Measurements from ENCODE around the gene APOL2. TPM values are rescaled to one million over a fixed set of nuclear protein-coding genes. Genes with fewer than 3 reads are reported as not detected.
"Not testable (repeated sequence)": the region's sequence is repeated elsewhere in the genome, so short reads cannot be mapped to it uniquely, and the experiment has no call there.

The APOL2 gene
- total and polyA plus RNA-seq, 3 donors from 2014 or later: 16.6 to 34.5 (median 19.5) TPM

- no peaks in the 10 kb centered on the region for H3K9me3 ChIP-seq
- H3K27ac ChIP-seq: no peak overlapping the region
- no peak for DNase-seq
- no peak overlapping the region for H3K4me3 ChIP-seq
- peaks cover 28% of the 10 kb centered on the region for H3K4me1 ChIP-seq
- H3K36me3 ChIP-seq (ENCODE audit: low read depth, missing control alignments): no peaks in the 10 kb centered on the region
- intact Hi-C loops (cut with DNase I; ENCODE audit: low total_unique reads): no loop called here
- no peaks in the 10 kb centered on the region for H3K27me3 ChIP-seq
- 83 to 88% methylated on average over 3 of the region's 3 CpGs for WGBS, 2 donors
- TF ChIP-seq POLR2A (IDR thresholded peaks at IDR 0.05) (no peak), CTCF (IDR thresholded peaks at IDR 0.05) (no peak)
Observed at GRCh38 chr22:36256478-36256877, 17.2 kb upstream of the APOL2 start.

GRCh38 chr22:36255572-36255971 lies 16.2 kb upstream of the APOL2 start:
- intact Hi-C loops (cut with DNase I; ENCODE audit: low total_unique reads): not testable (repeated sequence)

GRCh38 chr22:36253523-36254490 lies 14.5 kb upstream of the APOL2 start:
- Histone ChIP-seq H3K4me1 (peaks cover 20% of the 10 kb centered on the region), H3K27ac (peak overlapping the region; percentile 75 to 81), H3K36me3 (ENCODE audit: low read depth, missing control alignments) (no peaks in the 10 kb centered on the region), H3K27me3 (no peaks in the 10 kb centered on the region), H3K4me3 (peak overlapping the region; percentile 36 to 52), H3K9me3 (no peaks in the 10 kb centered on the region)
- no peak for TF ChIP-seq POLR2A (IDR thresholded peaks at IDR 0.05)
- no peak for TF ChIP-seq CTCF (IDR thresholded peaks at IDR 0.05)
- WGBS, 2 donors: 59 to 62% methylated on average over 7 of the region's 7 CpGs
- intact Hi-C loops (cut with DNase I; ENCODE audit: low total_unique reads): no loop called here
- peak; percentile 52 for DNase-seq

More at GRCh38 chr22:36255572-36255971, 16.2 kb upstream of the APOL2 start:
- not testable (repeated sequence) for H3K27ac ChIP-seq; H3K9me3 ChIP-seq; DNase-seq; H3K27me3 ChIP-seq; H3K4me3 ChIP-seq; H3K36me3 ChIP-seq (ENCODE audit: low read depth, missing control alignments)
- 67% methylated on average over 1 of the region's 5 CpGs; no CpG with 5 or more reads in 1 of the 2 donors for WGBS, 2 donors
- peaks cover 28% of the 10 kb centered on the region for H3K4me1 ChIP-seq

GRCh38 chr22:36252754-36253522 lies 13.6 kb upstream of the APOL2 start, which contains the start of gene APOL1:
Gene APOL1 (plus strand): TSS chr22:36253133. CDS start chr22:36254956, 1,823 bp downstream.
- peak; percentile 63 for DNase-seq
- peak within 1 kb of the TSS; percentile 75 to 81 for H3K27ac ChIP-seq
- peak within 1 kb of the TSS; percentile 36 to 52 for H3K4me3 ChIP-seq
- no peaks in the 10 kb centered on the region for H3K27me3 ChIP-seq
- H3K36me3 ChIP-seq (ENCODE audit: low read depth, missing control alignments): no peaks in the 10 kb centered on the region
- intact Hi-C loops (cut with DNase I; ENCODE audit: low total_unique reads): no loop called here
- H3K4me1 ChIP-seq: peaks cover 20% of the 10 kb centered on the region
- H3K9me3 ChIP-seq: no peaks in the 10 kb centered on the region
- WGBS, 2 donors: 47 to 56% methylated on average over 8 to 10 of the region's 10 CpGs
- no peak for TF ChIP-seq POLR2A (IDR thresholded peaks at IDR 0.05)
- TF ChIP-seq CTCF (IDR thresholded peaks at IDR 0.05): no peak

GRCh38 chr22:36251979-36252608 lies 12.8 kb upstream of the APOL2 start:
- intact Hi-C loops (cut with DNase I; ENCODE audit: low total_unique reads); H3K27ac ChIP-seq; DNase-seq; H3K27me3 ChIP-seq; H3K4me3 ChIP-seq; H3K36me3 ChIP-seq (ENCODE audit: low read depth, missing control alignments); H3K9me3 ChIP-seq: not testable (repeated sequence)
- WGBS, 2 donors: 94 to 95% methylated on average over 7 of the region's 7 CpGs
- peaks cover 20% of the 10 kb centered on the region for H3K4me1 ChIP-seq

GRCh38 chr22:36250292-36250960 lies 11.1 kb upstream of the APOL2 start:
- H3K36me3 ChIP-seq (ENCODE audit: low read depth, missing control alignments); DNase-seq; H3K9me3 ChIP-seq; H3K4me3 ChIP-seq; H3K27ac ChIP-seq; H3K27me3 ChIP-seq; intact Hi-C loops (cut with DNase I; ENCODE audit: low total_unique reads): not testable (repeated sequence)
- peaks cover 20% of the 10 kb centered on the region for H3K4me1 ChIP-seq
- 91 to 92% methylated on average over 24 of the region's 24 CpGs for WGBS, 2 donors
